GM10266 (cell line): ENCODE measurements around the gene RSAD1.

ENCODE experiments used
- DNase-seq: peaks from one replicate; pipeline ENCODE4 v3.0.0; 2012; ENCODE audit errors: extremely low spot score
- TF ChIP-seq, protein P1 (sequence below): IDR thresholded peaks from 2 replicates; pipeline ENCODE4 v1.5.1; 2012; ENCODE audit warnings: mild to moderate bottlenecking, low read depth; ENCODE audit not compliant: control insufficient read depth, insufficient read depth; ENCODE audit errors: missing control alignments

Gene RSAD1

DNA sequence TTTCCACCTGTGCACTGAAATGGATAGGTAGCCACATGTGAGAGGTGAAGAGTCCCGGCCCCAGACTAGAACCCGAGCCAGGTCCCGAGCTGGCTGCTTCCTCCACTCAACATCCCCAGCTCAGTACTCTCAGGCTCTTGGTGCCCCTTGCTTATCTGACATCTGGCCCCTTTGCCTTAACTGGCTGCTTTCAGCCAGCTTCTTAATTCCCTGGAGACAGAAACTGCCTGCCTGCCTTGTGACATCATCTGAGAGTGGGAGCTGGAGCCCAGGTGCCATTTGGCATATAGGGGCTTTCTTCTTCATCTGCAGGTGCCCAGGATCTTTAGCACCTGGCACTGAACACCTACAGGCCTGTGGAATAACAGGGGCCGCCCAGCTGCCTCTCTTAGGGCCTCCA lies 18.9 kb upstream of the RSAD1 start:
- TF ChIP-seq, protein P1, sequence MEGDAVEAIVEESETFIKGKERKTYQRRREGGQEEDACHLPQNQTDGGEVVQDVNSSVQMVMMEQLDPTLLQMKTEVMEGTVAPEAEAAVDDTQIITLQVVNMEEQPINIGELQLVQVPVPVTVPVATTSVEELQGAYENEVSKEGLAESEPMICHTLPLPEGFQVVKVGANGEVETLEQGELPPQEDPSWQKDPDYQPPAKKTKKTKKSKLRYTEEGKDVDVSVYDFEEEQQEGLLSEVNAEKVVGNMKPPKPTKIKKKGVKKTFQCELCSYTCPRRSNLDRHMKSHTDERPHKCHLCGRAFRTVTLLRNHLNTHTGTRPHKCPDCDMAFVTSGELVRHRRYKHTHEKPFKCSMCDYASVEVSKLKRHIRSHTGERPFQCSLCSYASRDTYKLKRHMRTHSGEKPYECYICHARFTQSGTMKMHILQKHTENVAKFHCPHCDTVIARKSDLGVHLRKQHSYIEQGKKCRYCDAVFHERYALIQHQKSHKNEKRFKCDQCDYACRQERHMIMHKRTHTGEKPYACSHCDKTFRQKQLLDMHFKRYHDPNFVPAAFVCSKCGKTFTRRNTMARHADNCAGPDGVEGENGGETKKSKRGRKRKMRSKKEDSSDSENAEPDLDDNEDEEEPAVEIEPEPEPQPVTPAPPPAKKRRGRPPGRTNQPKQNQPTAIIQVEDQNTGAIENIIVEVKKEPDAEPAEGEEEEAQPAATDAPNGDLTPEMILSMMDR: no peak

GRCh38 chr17:50460831-50461526 lies 17.7 kb upstream of the RSAD1 start:
- TF ChIP-seq, protein P1: no peak
- DNase-seq: peak; percentile 3

More for the DNA sequence above, 18.9 kb upstream of the RSAD1 start:
- DNase-seq: peak; percentile 3

- TF ChIP-seq, protein P1: no peak
- no peak for DNase-seq
Measured at GRCh38 chr17:50461550-50462132, 17.0 kb upstream of the RSAD1 start.

- TF ChIP-seq, protein P1: no peak
- no peak for DNase-seq
Measured at GRCh38 chr17:50462446-50462845, 16.2 kb upstream of the RSAD1 start.

DNA sequence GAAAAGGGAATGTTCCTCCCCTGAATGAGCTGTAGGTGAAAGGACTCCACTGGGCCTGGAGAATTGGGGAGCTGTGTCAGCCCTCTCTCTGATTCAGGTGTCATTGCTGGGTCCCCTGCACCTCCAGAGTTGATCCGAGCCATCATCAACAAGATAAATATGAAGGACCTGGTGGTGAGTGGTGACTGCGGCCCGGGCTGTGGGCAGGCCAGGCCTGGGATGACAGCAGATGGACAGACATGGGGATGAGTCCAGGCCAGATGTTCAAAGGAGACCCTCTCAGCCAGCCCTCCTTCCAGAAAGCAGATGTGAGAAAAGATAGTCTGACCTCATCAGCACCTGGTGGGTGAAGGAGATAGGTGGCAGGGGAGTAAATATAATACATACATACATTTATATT lies 14.5 kb upstream of the RSAD1 start:
- DNase-seq: peak; percentile 11
- TF ChIP-seq, protein P1: no peak

DNA sequence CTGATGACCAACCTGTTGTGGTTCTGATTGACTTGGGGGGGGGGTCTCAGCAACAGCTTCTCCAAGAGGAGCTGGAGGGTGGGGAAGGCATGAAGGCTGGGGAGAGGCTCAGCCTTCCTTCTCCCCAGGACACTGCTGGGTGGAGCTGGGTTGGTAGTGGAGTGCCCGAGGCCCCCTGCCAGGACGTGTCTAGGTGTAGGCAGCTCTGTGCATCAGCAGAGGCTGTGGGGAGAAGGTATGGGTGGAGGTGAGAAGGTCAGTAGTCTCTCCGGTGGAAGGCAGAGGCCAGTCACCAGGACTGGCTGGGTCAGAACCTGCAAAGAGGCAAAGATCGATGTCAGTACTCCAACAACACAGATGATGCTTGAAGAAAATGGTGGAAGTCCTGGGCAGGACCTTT lies 13.9 kb upstream of the RSAD1 start:
- TF ChIP-seq, protein P1: no peak
- DNase-seq: peak; percentile 15

DNA sequence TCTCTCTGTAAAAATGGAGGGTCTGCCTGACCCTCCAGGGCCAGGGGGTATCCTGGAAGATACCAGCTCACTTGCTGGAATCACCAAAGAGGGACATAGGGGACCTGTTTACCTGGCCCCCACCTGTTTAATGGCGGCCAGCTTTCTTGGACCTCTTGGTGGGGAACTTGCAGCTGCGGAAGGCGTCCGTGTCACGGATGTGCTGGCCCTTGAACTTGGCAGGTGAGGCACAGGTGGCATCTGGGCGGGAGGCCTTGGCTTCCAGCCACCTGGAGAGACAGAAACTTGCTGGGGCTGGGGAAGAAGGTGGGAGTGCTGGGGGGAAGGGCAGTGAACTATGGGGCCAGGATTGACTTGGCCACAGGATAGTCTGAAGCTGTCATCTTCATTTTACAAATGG lies 13.5 kb upstream of the RSAD1 start:
- TF ChIP-seq, protein P1: no peak
- peak; percentile 12 for DNase-seq
